K562 (cell line): ENCODE results near the gene TMCO4. TPM values are rescaled to one million over a fixed set of nuclear protein-coding genes. Genes with fewer than 3 reads are reported as not detected.
A peak's percentile ranks its signal among the peaks of the same experiment; 100 is the strongest.

ENCODE experiments used
- ATAC-seq: fragments of 200-7000 bp; cut with Tn5 transposase; 3 replicates; pipeline ENCODE4 v1.9.1; 2020; ENCODE audit warnings: moderate library complexity
- Bru-seq: library from RNA; stranded (reverse); fragments of 400-500 nt; gene quantifications from one replicate; lab custom pipeline; 2021; lab: Mats Ljungman, UMichigan
- BruChase-seq, 2 experiments: library from RNA; stranded (reverse); fragments of 400-500 nt; gene quantifications; one replicate each; lab custom pipeline; 2021; lab: Mats Ljungman, UMichigan
- BruUV-seq: library from RNA; stranded (reverse); fragments of 400-500 nt; replicated peaks from 2 replicates; lab custom pipeline; 2021; lab: Mats Ljungman, UMichigan
- CTCF ChIA-PET: fragments of 300-600 bp; formaldehyde crosslinking; extraction: SDS; loops from one replicate; lab custom pipeline; 2021; ENCODE audit warnings: low intra/inter-chr PET ratio; lab: Yijun Ruan, JAX
- POLR2A ChIA-PET: fragments of 300-600, 350-650 bp; sonication (Branson Sonifier 250); formaldehyde crosslinking; extraction: SDS; loops from one replicate; lab custom pipeline; 2021; ENCODE audit warnings: antibody characterized with exemption, inconsistent platforms; lab: Yijun Ruan, JAX
- DNase-seq, 4 experiments: peaks; one replicate each; pipeline versions ENCODE4 v3.0.0 to v3.0.0-alpha.2; 2011 to 2018; ENCODE audit warnings: low spot score in 3 of 4, mixed read lengths in 3 of 4; ENCODE audit errors: extremely low read depth in 1 of 4
- FAIRE-seq: peaks from 2 replicates; lab custom pipeline; 2011; peaks lifted over from hg19 to GRCh38; lab: Jason Lieb, UNC
- H2AFZ ChIP-seq: 2 replicates; pipeline ENCODE4 v1.6.0; 2011; ENCODE audit warnings: low read depth, low read length, control low read depth, inconsistent platforms
- H3K27ac ChIP-seq: fragments of 200-600 bp; 3 replicates; pipeline ENCODE4 v1.8.0; 2011; ENCODE audit warnings: low read depth, mild to moderate bottlenecking, control low read depth, inconsistent platforms, low read length, moderate library complexity, mixed read lengths; ENCODE audit errors: extremely low read depth
- H3K27me3 ChIP-seq, 2 experiments: fragments of 300-600 bp in 1 of 2; 2 replicates in 1 of 2; 3 replicates in 1 of 2; pipeline versions ENCODE4 v1.6.0 to v1.8.0; 2011; ENCODE audit warnings: inconsistent platforms in 2 of 2, low read length in 2 of 2, mild to moderate bottlenecking in 1 of 2, mixed read lengths in 1 of 2, moderate library complexity in 1 of 2; ENCODE audit not compliant: control insufficient read depth in 2 of 2, insufficient read depth in 2 of 2
- H3K36me3 ChIP-seq: fragments of 300-600 bp; 3 replicates; pipeline ENCODE4 v1.8.0; 2011; ENCODE audit warnings: mild to moderate bottlenecking, low read length, inconsistent platforms; ENCODE audit not compliant: control insufficient read depth, insufficient read depth
- H3K4me1 ChIP-seq, 2 experiments: fragments of 200-600 bp in 1 of 2; replicated peaks in 1 of 2; 2 replicates in 1 of 2; 3 replicates in 1 of 2; pipeline versions ENCODE4 v1.5.1 to v1.8.0; 2011; ENCODE audit warnings: inconsistent platforms in 2 of 2, low read length in 2 of 2, mild to moderate bottlenecking in 1 of 2, mixed read lengths in 1 of 2, moderate library complexity in 1 of 2; ENCODE audit not compliant: control insufficient read depth in 2 of 2, insufficient read depth in 2 of 2
- H3K4me2 ChIP-seq: 2 replicates; pipeline ENCODE4 v1.6.1; 2011; ENCODE audit warnings: low read length, control low read depth, inconsistent platforms, mixed read lengths; ENCODE audit not compliant: insufficient read depth
- H3K4me3 ChIP-seq: fragments of 200-600 bp; sonication (generic), shearing (Covaris generic); 2 replicates; pipeline ENCODE4 v1.5.1; 2016; ENCODE audit warnings: control low read depth, inconsistent platforms
- H3K79me2 ChIP-seq: fragments of 200-600 bp; 3 replicates; pipeline ENCODE4 v1.8.0; 2011; ENCODE audit warnings: low read length, inconsistent platforms; ENCODE audit not compliant: control insufficient read depth, insufficient read depth
- H3K9ac ChIP-seq, 2 experiments: 2 replicates each; pipeline versions ENCODE4 v1.6.0 to v1.6.1; 2011; ENCODE audit warnings: low read depth in 2 of 2, low read length in 2 of 2, control low read depth in 1 of 2, inconsistent platforms in 1 of 2, mild to moderate bottlenecking in 1 of 2, mixed read lengths in 1 of 2; ENCODE audit not compliant: insufficient read depth in 1 of 2
- H3K9me1 ChIP-seq: one replicate; pipeline ENCODE4 v1.6.0; 2011; ENCODE audit warnings: inconsistent platforms, mild to moderate bottlenecking, low read length, moderate library complexity; ENCODE audit not compliant: control insufficient read depth, insufficient read depth
- H3K9me3 ChIP-seq: replicated peaks from 2 replicates; pipeline ENCODE4 v1.5.1; 2011; ENCODE audit warnings: low read depth, low read length, inconsistent platforms; ENCODE audit not compliant: control insufficient read depth, insufficient read depth
- H4K20me1 ChIP-seq: replicated peaks from 2 replicates; pipeline ENCODE4 v1.6.1; 2011; ENCODE audit warnings: low read length, inconsistent platforms, mixed read lengths; ENCODE audit not compliant: control insufficient read depth, insufficient read depth
- CXXC5 ChIP-seq: fragments of 250-450 bp; sonication (Bioruptor Pico); IDR thresholded peaks from 2 replicates; pipeline ENCODE4 v1.8.0; 2022; ENCODE audit warnings: inconsistent platforms, mild to moderate bottlenecking, moderate library complexity
- ELF1 ChIP-seq: fragments of 200-800 bp; sonication (Bioruptor generic); IDR thresholded peaks from 2 replicates; pipeline ENCODE4 v1.6.1; 2016; ENCODE audit warnings: missing genetic modification characterization, missing compliant biosample characterization
- ETV1 ChIP-seq: fragments of 450-650 bp; conservative IDR thresholded peaks from 2 replicates; pipeline ENCODE4 v1.6.1; 2016; ENCODE audit warnings: missing genetic modification characterization, control low read depth, low read depth, missing compliant biosample characterization
- HSF4 ChIP-seq: fragments of 250-450 bp; sonication (Bioruptor Pico); IDR thresholded peaks from 2 replicates; pipeline ENCODE4 v2.1.2; 2022; ENCODE audit warnings: mild to moderate bottlenecking, moderate library complexity, borderline replicate concordance
- NR2C2 ChIP-seq, 2 experiments: fragments of 200-800 bp in 1 of 2; sonication (Bioruptor generic) in 1 of 2; sonication (generic) in 1 of 2; formaldehyde crosslinking in 1 of 2; IDR thresholded peaks; 2 replicates each; pipeline versions ENCODE4 v1.6.1 to v1.8.0; 2016 to 2022; ENCODE audit warnings: mild to moderate bottlenecking in 1 of 2, missing compliant biosample characterization in 1 of 2, missing genetic modification characterization in 1 of 2, missing genetic modification reagents in 1 of 2
- PHF8 ChIP-seq: fragments of 200-600 bp; sonication (generic); IDR thresholded peaks from 2 replicates; pipeline ENCODE4 v1.6.1; 2012; ENCODE audit warnings: mixed run types, mild to moderate bottlenecking, inconsistent platforms, low read length, moderate library complexity, borderline replicate concordance
- POLR2G ChIP-seq: fragments of 200-400 bp; formaldehyde crosslinking; IDR thresholded peaks from 2 replicates; pipeline ENCODE4 v1.6.1; 2017; ENCODE audit warnings: low read depth, mild to moderate bottlenecking, antibody characterized with exemption, low read length, moderate library complexity
- RB1 ChIP-seq: fragments of 450-650 bp; IDR thresholded peaks from 2 replicates; pipeline ENCODE4 v1.6.1; 2017; ENCODE audit warnings: low read depth, mild to moderate bottlenecking
- RBFOX2 ChIP-seq: fragments of 200-400 bp; formaldehyde crosslinking; IDR thresholded peaks from 2 replicates; pipeline ENCODE4 v1.6.1; 2017; ENCODE audit warnings: low read depth, mild to moderate bottlenecking, low read length, moderate library complexity
- SAFB ChIP-seq: fragments of 200-400 bp; formaldehyde crosslinking; IDR thresholded peaks from 2 replicates; pipeline ENCODE4 v1.6.1; 2017; ENCODE audit warnings: low read depth, low read length, borderline replicate concordance
- ZFX ChIP-seq: sonication (generic); formaldehyde crosslinking; IDR thresholded peaks from 2 replicates; pipeline ENCODE4 v1.8.0; 2022; ENCODE audit warnings: mild to moderate bottlenecking, missing genetic modification reagents, moderate library complexity
- ZNF175 ChIP-seq: fragments of 200-800 bp; sonication (Bioruptor generic); IDR thresholded peaks from 2 replicates; pipeline ENCODE4 v1.6.1; 2016; ENCODE audit warnings: low read depth, mild to moderate bottlenecking, missing genetic modification characterization, missing compliant biosample characterization
- ZZZ3 ChIP-seq: fragments of 450-650 bp; IDR thresholded peaks from 2 replicates; pipeline ENCODE4 v1.6.1; 2016; ENCODE audit warnings: antibody characterized with exemption, mild to moderate bottlenecking, moderate library complexity
- WGBS: fragments of 100-300 bp; shearing (Covaris generic); methylation state at CpG from one replicate; pipeline ENCODE4 v1.1.6; 2016; ENCODE audit warnings: low coverage, mixed read lengths; ENCODE audit not compliant: insufficient coverage; ENCODE audit errors: missing lambda C conversion rate; 5-methylcytosine and 5-hydroxymethylcytosine counted together
- in situ Hi-C: fragments of 300-500 bp; cut with MboI; formaldehyde crosslinking; loops from 4 replicates; pipeline ENCODE4 v1.15.0; 2018; ENCODE audit warnings: inconsistent platforms, mixed read lengths
- intact Hi-C: fragments of 100-400 bp; cut with micrococcal nuclease; formaldehyde crosslinking; loops from 2 replicates; pipeline ENCODE4 v1.14.2; 2022
- long read RNA-seq, 3 experiments: library from polyadenylated mRNA in 2 of 3; library from RNA in 1 of 3; unstranded in 2 of 3; stranded (forward) in 1 of 3; transcript quantifications; one replicate each; pipeline ENCODE4 v2.0.0, GENCODE V29; 2019 to 2022
- polyA minus RNA-seq, 3 experiments: library from RNA; depleted of rRNA, polyadenylated mRNA; stranded (reverse); fragments of >200 nt; gene quantifications; 2 replicates each; pipeline ENCODE4 v1.2.3, GENCODE V29; 2011
- polyA plus RNA-seq, 8 experiments: library from polyadenylated mRNA; depleted of rRNA in 4 of 8; stranded (reverse) in 5 of 8; unstranded in 3 of 8; fragments of >200 nt; fragmentation: Nextera tagmentation in 2 of 8; fragmentation: Illumina TruSeq in 1 of 8; extraction: Ambion mirVana in 2 of 8; extraction: Trizol in 1 of 8; gene quantifications; 2 replicates each; pipeline versions ENCODE4 v1.2.1 to v1.2.3, GENCODE V29; 2011 to 2014; ENCODE audit warnings: inconsistent platforms in 1 of 8, missing spikeins in 1 of 8
- total RNA-seq, 7 experiments: library from RNA; depleted of rRNA in 6 of 7; stranded (reverse); fragments of >200 nt in 6 of 7; fragmentation: Illumina TruSeq in 2 of 7; extraction: Trizol in 2 of 7; gene quantifications; 2 replicates each; pipeline versions ENCODE4 v1.2.1 to v1.2.3, GENCODE V29; 2011 to 2021; ENCODE audit warnings: low replicate concordance in 1 of 7
- TF ChIP-seq, protein P1 (sequence below): fragments of 250-450 bp; sonication (Bioruptor Pico); IDR thresholded peaks from 2 replicates; pipeline ENCODE4 v1.5.0; 2021

Gene TMCO4
- total RNA-seq (2011; cell fraction: chromatin; rRNA removed; ENCODE audit: low replicate concordance): 0.67 and 1.3 TPM in 2 replicates
- total RNA-seq (2011; cell fraction: nucleolus; rRNA removed): 0.66 and 1.2 TPM in 2 replicates
- 0.59 TPM in 1 of 2 replicates, not detected in the other for total RNA-seq (2011; cell fraction: nucleoplasm; rRNA removed)
- 2.1 and 3.3 TPM in 2 replicates for total RNA-seq (2014; rRNA removed)
- 0.91 and 1.4 TPM in 2 replicates for total RNA-seq (2014; rRNA removed; fragmentation: Illumina TruSeq; extraction: Trizol)
- 1.6 and 2.0 TPM in 2 replicates for total RNA-seq (2015; rRNA removed; fragmentation: Illumina TruSeq; extraction: Trizol)
- total RNA-seq (2021): 1.2 and 2.1 TPM in 2 replicates
- 0.27 and 0.57 TPM in 2 replicates for polyA plus RNA-seq (2011; rRNA removed)
- 0.13 and 0.94 TPM in 2 replicates for polyA plus RNA-seq (2011; cell fraction: cytosol; rRNA removed)
- 0.45 and 1.5 TPM in 2 replicates for polyA plus RNA-seq (2011; cell fraction: nucleus; rRNA removed)
- 1.3 and 3.3 TPM in 2 replicates for polyA plus RNA-seq (2012)
- polyA plus RNA-seq (2014; fragmentation: Illumina TruSeq; extraction: Trizol): 1.4 and 1.7 TPM in 2 replicates
- polyA plus RNA-seq (2014; fragmentation: Nextera tagmentation; extraction: Ambion mirVana): under 1 TPM; 0.06 to 0.21 TPM
- 1.9 and 3.2 TPM in 2 replicates for polyA plus RNA-seq (2014; rRNA removed)
- 0.07 and 0.15 TPM in 2 replicates for polyA minus RNA-seq (2011; rRNA and poly(A)+ RNA removed)
- polyA minus RNA-seq (2011; cell fraction: cytosol; rRNA and poly(A)+ RNA removed): not detected in 2 replicates
- 0.54 and 0.56 TPM in 2 replicates for polyA minus RNA-seq (2011; cell fraction: nucleus; rRNA and poly(A)+ RNA removed)
- Bru-seq, nascent RNA: percentile 35 among the genes with signal in this experiment
- percentile 33 among the genes with signal in this experiment for BruChase-seq, experiment 1, labeled RNA remaining after a 2-hour chase
- percentile 31 among the genes with signal in this experiment for BruChase-seq, experiment 2, labeled RNA remaining after a 6-hour chase
- long read RNA-seq, experiment 1, partial matches to known transcripts: 1 of 4 reads
- long read RNA-seq, experiment 1, other reads (novel, unspliced or antisense): 3 of 4 reads
- long read RNA-seq, experiment 2, partial matches to known transcripts: 1 of 3 reads
- long read RNA-seq, experiment 2, other reads (novel, unspliced or antisense): 2 of 3 reads
- long read RNA-seq, experiment 3, partial matches to known transcripts: 0 of 2 reads
- long read RNA-seq, experiment 3, other reads (novel, unspliced or antisense): 2 of 2 reads

- Histone ChIP-seq H4K20me1 (no peaks in the 10 kb centered on the region), H3K4me3 (peak within 1 kb of the TSS; percentile 40), H3K9ac (peak within 1 kb of the TSS; percentile 37 to 89; a peak in 3 of 4 replicates), H3K36me3 (no peaks in the 10 kb centered on the region), H2AFZ (peak within 1 kb of the TSS; percentile 88), H3K4me1 (peaks cover 6 to 12% of the 10 kb centered on the region in 2 experiments; a peak in 4 of 5 replicates), H3K27me3 (peaks cover 26 to 47% of the 10 kb centered on the region in 2 experiments), H3K27ac (peak within 1 kb of the TSS; percentile 32; the same call in 1 of the 3 replicates), H3K9me1 (no peaks in the 10 kb centered on the region), H3K4me2 (peak within 1 kb of the TSS; percentile 72), H3K79me2 (no peaks in the 10 kb centered on the region), H3K9me3 (no peaks in the 10 kb centered on the region)
- FAIRE-seq: no peak
- DNase-seq: peak; percentile 38 to 85 (median 71)
- in situ Hi-C loops (no loop called here), intact Hi-C loops (no loop called here)
- POLR2A ChIA-PET: interaction anchor here (0.7 kb wide), 1 partner anchor 886 kb away, joined by 3 read pairs; no protein-coding TSS in a partner anchor
- peak; percentile 73 for ATAC-seq
- BruUV-seq: no TSS peak
- WGBS: 16% methylated on average over 26 of the region's 70 CpGs
- CTCF ChIA-PET: interaction anchor here (0.7 kb wide), 1 partner anchor 62 kb away, joined by 7 read pairs; no protein-coding TSS in a partner anchor
- TF ChIP-seq ZNF175 (CRISPR knock-in tag) (0 out of 2 replicates have a peak, but pooled peaks have one; percentile 35), POLR2G (peak; percentile 73), ETV1 (tag) (0 out of 2 replicates have a peak, but pooled peaks have one; percentile 34), RB1 (0 out of 2 replicates have a peak, but pooled peaks have one; percentile 11), CXXC5 (peak; percentile 40), RBFOX2 (peak; percentile 61), NR2C2 (CRISPR knock-in tag; IDR thresholded peaks at IDR 0.05) (no peak), NR2C2 (tag; IDR thresholded peaks at IDR 0.05) (peak; percentile 53), HSF4 (CRISPR knock-in tag) (no peak), ELF1 (peak; percentile 85), SAFB (0 out of 2 replicates have a peak, but pooled peaks have one; percentile 5), ZZZ3 (no peak), PHF8 (peak; percentile 15; the same call in 1 of the 2 replicates), ZFX (CRISPR knock-in tag) (0 out of 2 replicates have a peak, but pooled peaks have one; percentile 6)
- TF ChIP-seq, protein P1, sequence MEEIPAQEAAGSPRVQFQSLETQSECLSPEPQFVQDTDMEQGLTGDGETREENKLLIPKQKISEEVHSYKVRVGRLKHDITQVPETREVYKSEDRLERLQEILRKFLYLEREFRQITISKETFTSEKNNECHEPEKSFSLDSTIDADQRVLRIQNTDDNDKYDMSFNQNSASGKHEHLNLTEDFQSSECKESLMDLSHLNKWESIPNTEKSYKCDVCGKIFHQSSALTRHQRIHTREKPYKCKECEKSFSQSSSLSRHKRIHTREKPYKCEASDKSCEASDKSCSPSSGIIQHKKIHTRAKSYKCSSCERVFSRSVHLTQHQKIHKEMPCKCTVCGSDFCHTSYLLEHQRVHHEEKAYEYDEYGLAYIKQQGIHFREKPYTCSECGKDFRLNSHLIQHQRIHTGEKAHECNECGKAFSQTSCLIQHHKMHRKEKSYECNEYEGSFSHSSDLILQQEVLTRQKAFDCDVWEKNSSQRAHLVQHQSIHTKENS: no peak
These were observed at the start of gene TMCO4 for GRCh38 chr1:19799230-19800075. TSS of gene TMCO4 (minus strand) at chr1:19799916. CDS start at chr1:19780758, 19,158 bp downstream.
